Measurements from ENCODE around the gene GRAP. TPM values are rescaled to one million over a fixed set of nuclear protein-coding genes. Genes with fewer than 3 reads are reported as not detected.
A peak's percentile ranks its signal among the peaks of the same experiment; 100 is the strongest.

The GRAP gene
- total RNA-seq, 1 experiment from 2014 or later: 0.21 TPM

DNA sequence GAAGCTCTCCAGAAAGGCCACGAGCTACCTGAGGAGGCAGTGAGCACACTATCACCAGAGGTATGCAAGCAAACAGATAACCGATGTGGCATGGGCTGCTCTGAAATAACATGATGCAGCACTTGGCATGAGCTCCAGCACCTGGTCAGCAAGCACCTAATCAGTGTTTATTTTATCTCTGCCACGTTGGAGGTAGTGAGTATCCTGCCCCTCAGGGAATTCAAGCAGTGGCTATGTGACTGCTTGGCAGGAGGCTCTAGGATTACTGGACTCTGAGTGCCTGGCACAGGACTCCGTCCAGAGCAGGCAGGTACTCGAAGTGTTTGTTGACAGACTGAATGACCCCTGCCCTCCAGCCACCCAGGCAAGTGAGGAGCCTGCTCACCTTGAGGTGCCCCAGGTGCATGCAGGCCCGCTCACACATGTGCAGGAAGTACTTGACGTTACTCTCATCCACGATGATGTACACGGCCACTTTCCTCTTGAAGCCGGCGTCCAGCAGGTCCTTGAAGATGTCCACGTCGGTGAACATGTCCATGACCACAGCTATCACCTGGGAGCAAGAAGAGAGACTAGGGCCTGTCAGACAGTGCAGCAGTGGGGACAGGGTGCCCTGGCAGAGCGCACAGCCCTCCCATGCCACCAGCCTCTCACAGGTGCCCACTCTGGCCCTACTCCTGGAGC, 58.8 kb downstream of the GRAP start:
- DNase-seq (ENCODE audit: low read depth, low spot score) (no peak), ATAC-seq (peak; percentile 15; the same call in 1 of the 2 replicates)
- Histone ChIP-seq H3K27ac (ENCODE audit: low read length) (no peak overlapping the region), H3K36me3 (ENCODE audit: control insufficient read depth, insufficient read depth, low read length) (no peaks in the 10 kb centered on the region), H3K4me1 (ENCODE audit: control insufficient read depth, insufficient read depth, low read length) (0 out of 2 replicates have a peak, but pooled peaks cover 4% of the 10 kb centered on the region), H3K9me3 (ENCODE audit: control insufficient read depth, insufficient read depth, low read depth, low read length) (no peaks in the 10 kb centered on the region), H3K4me3 (ENCODE audit: low read depth in 2 of 2, low read length in 2 of 2) (no peak overlapping the region), H3K27me3 (ENCODE audit: control insufficient read depth, insufficient read depth, low read length) (no peaks in the 10 kb centered on the region)
- intact Hi-C loops (cut with micrococcal nuclease; ENCODE audit: unreplicated experiment) (no loop called here), in situ Hi-C loops (cut with HindIII; ENCODE audit: low pct_unique_long_range_greater_than_20kb, low sequenced_read_pairs) (no loop called here)
- CTCF ChIA-PET: no interaction called here
- POLR2A ChIA-PET: no interaction called here
- no TSS peak for BruUV-seq (replicated peaks)
- TF ChIP-seq SIN3A (IDR thresholded peaks at IDR 0.05; ENCODE audit: borderline replicate concordance, insufficient read depth, low read depth, low read length) (no peak), POLR2AphosphoS5 (IDR thresholded peaks at IDR 0.05; ENCODE audit: low read depth, low read length) (no peak), TCF7L2 (IDR thresholded peaks at IDR 0.05; ENCODE audit: low read depth, low read length) (no peak)
- TF ChIP-seq, protein P1, sequence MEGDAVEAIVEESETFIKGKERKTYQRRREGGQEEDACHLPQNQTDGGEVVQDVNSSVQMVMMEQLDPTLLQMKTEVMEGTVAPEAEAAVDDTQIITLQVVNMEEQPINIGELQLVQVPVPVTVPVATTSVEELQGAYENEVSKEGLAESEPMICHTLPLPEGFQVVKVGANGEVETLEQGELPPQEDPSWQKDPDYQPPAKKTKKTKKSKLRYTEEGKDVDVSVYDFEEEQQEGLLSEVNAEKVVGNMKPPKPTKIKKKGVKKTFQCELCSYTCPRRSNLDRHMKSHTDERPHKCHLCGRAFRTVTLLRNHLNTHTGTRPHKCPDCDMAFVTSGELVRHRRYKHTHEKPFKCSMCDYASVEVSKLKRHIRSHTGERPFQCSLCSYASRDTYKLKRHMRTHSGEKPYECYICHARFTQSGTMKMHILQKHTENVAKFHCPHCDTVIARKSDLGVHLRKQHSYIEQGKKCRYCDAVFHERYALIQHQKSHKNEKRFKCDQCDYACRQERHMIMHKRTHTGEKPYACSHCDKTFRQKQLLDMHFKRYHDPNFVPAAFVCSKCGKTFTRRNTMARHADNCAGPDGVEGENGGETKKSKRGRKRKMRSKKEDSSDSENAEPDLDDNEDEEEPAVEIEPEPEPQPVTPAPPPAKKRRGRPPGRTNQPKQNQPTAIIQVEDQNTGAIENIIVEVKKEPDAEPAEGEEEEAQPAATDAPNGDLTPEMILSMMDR (IDR thresholded peaks at IDR 0.05): no peak
- TF ChIP-seq, protein P2, sequence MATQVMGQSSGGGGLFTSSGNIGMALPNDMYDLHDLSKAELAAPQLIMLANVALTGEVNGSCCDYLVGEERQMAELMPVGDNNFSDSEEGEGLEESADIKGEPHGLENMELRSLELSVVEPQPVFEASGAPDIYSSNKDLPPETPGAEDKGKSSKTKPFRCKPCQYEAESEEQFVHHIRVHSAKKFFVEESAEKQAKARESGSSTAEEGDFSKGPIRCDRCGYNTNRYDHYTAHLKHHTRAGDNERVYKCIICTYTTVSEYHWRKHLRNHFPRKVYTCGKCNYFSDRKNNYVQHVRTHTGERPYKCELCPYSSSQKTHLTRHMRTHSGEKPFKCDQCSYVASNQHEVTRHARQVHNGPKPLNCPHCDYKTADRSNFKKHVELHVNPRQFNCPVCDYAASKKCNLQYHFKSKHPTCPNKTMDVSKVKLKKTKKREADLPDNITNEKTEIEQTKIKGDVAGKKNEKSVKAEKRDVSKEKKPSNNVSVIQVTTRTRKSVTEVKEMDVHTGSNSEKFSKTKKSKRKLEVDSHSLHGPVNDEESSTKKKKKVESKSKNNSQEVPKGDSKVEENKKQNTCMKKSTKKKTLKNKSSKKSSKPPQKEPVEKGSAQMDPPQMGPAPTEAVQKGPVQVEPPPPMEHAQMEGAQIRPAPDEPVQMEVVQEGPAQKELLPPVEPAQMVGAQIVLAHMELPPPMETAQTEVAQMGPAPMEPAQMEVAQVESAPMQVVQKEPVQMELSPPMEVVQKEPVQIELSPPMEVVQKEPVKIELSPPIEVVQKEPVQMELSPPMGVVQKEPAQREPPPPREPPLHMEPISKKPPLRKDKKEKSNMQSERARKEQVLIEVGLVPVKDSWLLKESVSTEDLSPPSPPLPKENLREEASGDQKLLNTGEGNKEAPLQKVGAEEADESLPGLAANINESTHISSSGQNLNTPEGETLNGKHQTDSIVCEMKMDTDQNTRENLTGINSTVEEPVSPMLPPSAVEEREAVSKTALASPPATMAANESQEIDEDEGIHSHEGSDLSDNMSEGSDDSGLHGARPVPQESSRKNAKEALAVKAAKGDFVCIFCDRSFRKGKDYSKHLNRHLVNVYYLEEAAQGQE (IDR thresholded peaks at IDR 0.05; ENCODE audit: insufficient read depth in 1 of 2, low read depth in 2 of 2, low read length in 1 of 2): no peak

DNA sequence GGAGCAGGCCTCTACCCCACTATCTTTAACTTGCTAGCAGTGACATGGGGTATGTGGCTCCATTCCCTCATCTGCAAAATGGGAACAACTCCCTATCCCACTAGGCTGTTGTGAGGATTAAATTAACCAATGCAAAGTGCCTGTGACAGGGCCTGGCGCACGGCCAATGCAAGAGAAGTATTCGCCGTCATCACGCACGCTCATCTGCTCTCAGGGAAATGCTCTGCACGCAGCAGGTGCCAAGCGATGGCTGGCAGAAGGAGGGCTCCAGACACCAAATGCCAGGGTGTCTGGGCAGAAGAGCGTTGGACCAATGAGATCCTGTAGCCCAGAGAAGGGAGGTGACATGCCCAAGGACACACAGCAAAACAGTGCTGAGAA, 59.5 kb downstream of the GRAP start:
- no peaks in the 10 kb centered on the region for H3K27me3 ChIP-seq (ENCODE audit: control insufficient read depth, insufficient read depth, low read length)
- in situ Hi-C loops (cut with HindIII; ENCODE audit: low pct_unique_long_range_greater_than_20kb, low sequenced_read_pairs) (no loop called here), intact Hi-C loops (cut with micrococcal nuclease; ENCODE audit: unreplicated experiment) (no loop called here)
- peaks cover 8% of the 10 kb centered on the region for H3K4me1 ChIP-seq (ENCODE audit: control insufficient read depth, insufficient read depth, low read length)
- no peak overlapping the region for H3K4me3 ChIP-seq (ENCODE audit: low read depth in 2 of 2, low read length in 2 of 2)
- CTCF ChIA-PET: no interaction called here
- BruUV-seq (replicated peaks): no TSS peak
- no peaks in the 10 kb centered on the region for H3K36me3 ChIP-seq (ENCODE audit: control insufficient read depth, insufficient read depth, low read length)
- TF ChIP-seq SIN3A (IDR thresholded peaks at IDR 0.05; ENCODE audit: borderline replicate concordance, insufficient read depth, low read depth, low read length): no peak
- TF ChIP-seq, protein P2 (IDR thresholded peaks at IDR 0.05; ENCODE audit: insufficient read depth in 1 of 2, low read depth in 2 of 2, low read length in 1 of 2): no peak
- TF ChIP-seq POLR2AphosphoS5 (IDR thresholded peaks at IDR 0.05; ENCODE audit: low read depth, low read length): no peak
- no peak for TF ChIP-seq TCF7L2 (IDR thresholded peaks at IDR 0.05; ENCODE audit: low read depth, low read length)
- TF ChIP-seq, protein P1 (IDR thresholded peaks at IDR 0.05): no peak
- no peak overlapping the region for H3K27ac ChIP-seq (ENCODE audit: low read length)
- no peak for ATAC-seq
- DNase-seq (ENCODE audit: low read depth, low spot score): no peak
- POLR2A ChIA-PET: no interaction called here
- no peaks in the 10 kb centered on the region for H3K9me3 ChIP-seq (ENCODE audit: control insufficient read depth, insufficient read depth, low read depth, low read length)

Measured in Panc1 (cell line).